ENCODE measurements around the gene PRSS50.

The PRSS50 gene

DNA sequence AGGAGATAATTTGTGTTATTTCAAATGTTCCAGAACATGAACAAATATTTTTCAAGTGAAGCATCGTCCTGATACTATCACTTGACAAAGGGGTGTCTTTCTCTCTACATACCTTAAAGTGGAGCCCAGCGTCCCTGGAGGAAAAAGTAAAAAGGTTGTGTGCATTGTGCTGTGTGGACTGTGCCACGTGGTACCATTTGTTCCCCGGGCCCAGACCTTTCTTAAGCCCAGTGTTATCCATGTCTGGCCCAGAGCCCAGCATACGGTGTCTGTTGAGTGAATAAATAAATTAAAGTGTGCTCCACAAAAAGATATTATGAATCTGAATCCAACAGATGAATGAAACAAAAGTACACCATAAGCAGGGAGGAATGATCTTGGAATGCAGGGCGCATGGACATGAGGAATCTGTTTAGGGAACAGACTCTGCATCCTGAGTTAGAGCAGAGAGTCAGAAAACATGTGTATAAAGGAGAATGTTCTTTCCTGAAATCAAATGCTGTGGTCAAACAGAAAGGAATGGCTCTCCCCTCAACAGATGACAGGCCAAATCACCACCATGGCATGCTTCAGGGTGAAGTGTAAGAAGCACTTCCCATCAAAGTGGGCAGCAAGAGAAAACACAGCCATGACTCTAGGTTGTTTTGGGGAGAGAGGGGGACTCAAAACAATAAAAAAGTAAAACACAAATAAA lies 8.1 kb upstream of the PRSS50 start:
- no peak for DNase-seq (ENCODE audit: low read depth in 2 of 2)

DNA sequence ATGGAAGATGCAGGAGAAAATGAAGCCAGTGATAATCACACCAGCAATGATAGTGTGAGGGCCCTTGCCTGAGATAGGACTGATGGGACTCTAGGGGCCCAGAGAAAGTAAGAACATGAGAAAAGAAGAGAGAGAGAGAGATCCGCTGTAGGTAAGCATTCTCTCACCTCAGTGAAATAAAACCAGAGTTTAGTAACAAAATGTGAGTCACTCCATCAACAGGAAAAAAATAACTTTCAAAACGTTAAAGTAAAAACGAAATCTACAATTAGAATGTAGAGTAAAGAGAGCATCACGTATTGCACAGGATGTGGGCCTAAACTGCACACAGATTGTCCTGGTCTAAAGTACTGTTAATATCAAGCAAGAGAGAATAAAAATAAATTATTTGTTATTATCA lies 6.8 kb upstream of the PRSS50 start:
- no peak for DNase-seq (ENCODE audit: low read depth in 2 of 2)

DNA sequence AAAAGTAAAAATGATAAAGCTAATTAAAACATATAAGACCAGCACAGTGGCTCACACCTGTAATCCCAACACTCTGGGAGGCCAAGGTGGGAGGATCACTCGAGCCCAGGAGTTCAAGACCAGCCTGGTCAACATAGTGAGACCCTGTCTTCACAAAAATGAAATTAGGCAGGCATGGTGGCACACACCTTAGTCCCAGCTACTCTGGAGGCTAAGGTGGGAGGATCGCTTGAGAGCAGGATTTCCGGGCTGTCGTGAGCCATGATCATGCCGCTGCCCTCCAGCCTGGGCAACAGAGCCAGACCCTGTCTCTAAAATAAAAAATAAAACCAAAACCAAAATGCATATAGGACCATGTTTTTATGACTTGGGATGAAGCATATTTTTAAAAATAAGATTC lies 4.8 kb upstream of the PRSS50 start:
- DNase-seq (ENCODE audit: low read depth in 2 of 2) = no peak

DNA sequence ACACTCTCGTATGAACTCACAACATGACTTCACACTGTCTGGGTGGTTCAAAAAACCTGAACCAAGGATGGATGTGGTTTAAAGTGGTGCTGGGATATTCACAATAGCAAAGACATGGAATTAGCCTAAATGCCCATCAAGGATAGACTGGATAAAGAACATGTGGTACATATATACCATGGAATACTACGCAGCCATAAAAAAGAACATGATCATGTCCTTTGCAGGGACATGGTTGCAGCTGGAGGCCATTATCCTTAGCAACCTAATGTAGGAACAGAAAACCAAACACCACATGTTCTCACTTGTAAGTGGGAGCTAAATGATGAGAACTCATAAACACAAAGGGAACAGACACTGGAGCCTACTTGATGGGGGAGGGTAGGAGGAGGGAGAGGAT lies 3.3 kb upstream of the PRSS50 start:
- DNase-seq (ENCODE audit: low read depth in 2 of 2) = no peak

DNA sequence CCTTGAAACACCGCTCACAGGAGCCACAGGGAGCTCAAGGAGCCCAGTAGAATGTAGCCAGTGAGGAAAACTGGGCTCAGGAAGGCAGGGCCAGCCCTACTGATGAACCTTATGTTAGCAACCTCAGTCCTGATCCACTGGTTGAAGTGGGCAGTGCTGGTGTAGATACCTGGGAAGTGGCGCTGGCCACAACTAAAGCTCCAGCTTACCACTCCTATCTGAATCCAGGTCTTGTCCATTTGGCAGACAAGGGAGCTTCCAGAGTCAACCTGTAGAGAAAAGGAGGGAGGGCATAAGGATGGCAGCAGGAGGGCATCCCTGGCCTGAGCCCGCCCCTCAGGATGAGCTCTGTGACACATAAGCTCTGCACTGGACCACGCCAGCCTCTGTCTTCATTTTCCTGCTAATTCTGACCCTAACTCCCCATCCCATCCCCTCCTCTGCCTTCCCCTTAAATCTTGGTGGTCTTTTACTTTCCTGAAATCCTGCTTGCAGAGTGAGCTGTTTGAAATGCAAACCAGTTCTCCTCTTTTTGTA lies 2.1 kb upstream of the PRSS50 start:
- DNase-seq (ENCODE audit: low read depth in 2 of 2) = no peak

DNA sequence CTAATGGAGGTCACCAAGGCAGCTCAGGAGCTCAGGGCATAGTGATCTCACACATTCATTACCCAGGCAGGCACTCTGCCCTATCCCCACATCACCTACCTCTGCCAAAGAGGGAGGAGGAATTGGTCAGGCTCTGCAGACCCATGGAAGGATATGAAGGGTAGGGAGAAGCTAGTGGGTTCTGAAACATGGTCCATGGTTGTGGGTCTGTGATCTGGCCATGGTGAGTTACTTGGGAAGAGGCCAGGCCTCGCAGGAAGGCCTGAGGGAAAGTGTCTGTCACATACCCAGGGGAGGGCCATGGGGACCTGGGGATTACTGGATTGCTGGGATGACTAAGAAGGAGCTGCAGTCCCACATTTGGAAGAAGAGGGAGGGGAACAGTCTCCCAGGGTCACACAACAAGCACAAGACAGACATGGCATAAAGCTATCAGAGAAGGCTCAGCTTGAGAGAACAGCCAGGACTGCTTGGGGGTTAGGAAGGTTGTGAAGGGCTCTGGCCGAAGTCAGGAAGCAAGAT lies 1.4 kb upstream of the PRSS50 start:
- no peak for DNase-seq (ENCODE audit: low read depth in 2 of 2)

DNA sequence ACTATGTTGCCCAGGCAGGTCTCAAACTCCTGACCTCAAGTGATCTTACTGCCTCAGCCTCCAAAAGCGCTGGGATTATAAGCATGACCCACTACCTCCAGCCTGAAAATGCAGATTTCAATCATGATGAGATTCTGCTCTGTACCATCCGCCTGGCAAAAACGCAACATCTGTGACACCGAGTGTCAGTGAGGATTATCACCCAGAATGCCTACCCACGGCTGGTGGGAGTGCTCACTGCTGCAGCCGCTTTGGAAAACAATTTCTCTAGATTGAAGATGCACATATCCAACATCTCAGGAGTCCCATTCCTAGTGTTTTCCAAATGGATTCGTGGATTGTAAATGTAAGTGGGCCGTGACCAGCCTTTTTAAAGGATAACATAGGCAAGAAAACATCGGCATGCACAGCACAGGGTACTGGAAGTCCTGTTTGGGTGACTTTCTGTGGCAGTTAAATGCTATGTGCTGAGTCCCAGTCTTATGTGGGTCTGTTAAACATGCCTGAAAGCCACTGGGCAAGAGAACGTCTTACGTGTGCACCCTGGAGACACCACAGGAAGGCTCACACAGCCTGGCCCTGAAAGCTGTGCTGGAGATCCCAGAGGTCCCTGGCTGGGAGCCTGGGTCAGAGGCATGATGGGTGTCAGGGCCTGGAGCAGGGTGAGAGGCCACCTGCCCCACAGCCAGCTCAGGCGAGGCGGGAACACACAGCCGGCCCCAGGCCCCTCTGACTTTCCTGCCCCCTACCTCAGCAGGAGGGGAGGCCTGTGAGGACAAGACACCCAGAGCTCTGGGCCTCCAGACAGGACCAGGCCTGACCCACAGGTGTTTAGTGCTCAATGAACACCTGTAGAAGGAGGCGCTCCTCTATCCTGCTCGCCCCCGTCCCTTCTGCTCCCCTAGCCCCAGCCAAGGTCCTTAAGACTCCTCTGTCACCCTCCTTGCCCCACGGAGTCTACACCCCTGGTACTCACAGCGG lies 918 bp downstream of the PRSS50 start:
- DNase-seq (ENCODE audit: low read depth in 2 of 2) = no peak

DNA sequence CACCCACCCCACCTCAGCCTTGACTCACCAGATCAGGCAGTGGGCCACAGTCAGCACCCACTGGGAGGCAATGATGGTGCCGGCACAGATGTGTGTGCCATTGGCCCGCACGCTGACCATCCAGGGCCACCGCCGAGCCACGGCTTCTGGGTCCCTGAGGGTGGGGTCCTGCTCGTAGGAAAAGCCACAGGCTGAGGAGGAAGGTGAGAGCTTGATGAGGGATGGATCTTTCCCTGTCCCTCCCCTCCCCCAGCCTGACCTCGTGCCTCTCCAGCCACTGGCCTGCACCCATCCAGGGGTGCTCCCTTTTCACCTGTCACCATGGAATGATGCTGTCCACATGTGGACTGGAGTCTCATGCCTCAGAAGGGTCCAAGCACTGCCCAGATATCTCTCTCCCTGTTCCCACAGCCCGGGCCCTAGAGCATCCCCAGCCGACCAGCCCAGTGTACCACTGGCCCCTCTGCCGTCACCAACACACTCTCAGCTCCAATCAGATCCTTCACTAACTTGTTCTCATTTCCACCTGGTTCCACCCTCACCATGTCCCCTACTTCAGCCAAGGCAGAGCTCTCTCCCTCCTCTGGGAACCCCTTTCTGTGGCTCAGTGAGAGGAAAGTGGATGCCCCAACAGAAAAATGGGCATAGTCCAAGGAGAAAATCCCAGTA lies 2.0 kb downstream of the PRSS50 start:
- no peak for DNase-seq (ENCODE audit: low read depth in 2 of 2)

DNA sequence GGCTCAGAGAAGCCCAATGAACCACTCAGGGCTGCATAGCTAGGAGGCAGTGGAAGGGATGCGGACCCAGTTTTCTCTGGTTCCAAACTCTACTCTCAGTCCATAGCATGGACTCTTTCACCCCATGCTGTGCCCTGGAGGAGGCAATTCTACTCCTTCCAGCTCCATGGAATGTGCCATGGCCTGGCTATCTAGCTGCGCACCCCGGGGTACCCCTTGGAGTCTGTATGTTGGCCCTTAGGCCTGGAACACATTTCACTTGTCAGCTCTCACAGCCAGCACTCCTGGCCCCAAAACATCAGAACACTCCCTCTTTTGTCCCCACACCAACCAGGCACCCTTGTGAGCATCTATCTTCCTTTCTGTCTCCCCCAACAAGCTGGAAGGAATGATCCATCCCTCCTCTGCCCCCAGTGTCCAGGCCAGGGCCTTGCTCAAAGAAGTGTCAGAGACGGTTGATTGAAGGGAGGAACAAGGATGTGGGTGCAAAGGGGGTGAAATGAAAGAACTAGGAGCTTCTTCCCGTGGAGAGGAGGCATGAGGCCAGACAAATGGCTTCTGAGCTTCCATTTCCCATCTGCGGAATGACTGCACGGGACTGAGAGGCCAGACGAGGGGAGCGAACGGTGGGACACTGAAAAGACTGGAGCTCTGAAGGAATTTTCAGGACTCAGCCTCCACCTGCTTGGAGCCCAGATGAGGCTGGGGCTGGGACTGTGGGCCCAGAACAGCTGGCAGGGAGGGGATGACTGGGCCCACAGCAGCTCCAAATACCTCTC lies 2.8 kb downstream of the PRSS50 start:
- DNase-seq (ENCODE audit: low read depth in 2 of 2) = no peak

DNA sequence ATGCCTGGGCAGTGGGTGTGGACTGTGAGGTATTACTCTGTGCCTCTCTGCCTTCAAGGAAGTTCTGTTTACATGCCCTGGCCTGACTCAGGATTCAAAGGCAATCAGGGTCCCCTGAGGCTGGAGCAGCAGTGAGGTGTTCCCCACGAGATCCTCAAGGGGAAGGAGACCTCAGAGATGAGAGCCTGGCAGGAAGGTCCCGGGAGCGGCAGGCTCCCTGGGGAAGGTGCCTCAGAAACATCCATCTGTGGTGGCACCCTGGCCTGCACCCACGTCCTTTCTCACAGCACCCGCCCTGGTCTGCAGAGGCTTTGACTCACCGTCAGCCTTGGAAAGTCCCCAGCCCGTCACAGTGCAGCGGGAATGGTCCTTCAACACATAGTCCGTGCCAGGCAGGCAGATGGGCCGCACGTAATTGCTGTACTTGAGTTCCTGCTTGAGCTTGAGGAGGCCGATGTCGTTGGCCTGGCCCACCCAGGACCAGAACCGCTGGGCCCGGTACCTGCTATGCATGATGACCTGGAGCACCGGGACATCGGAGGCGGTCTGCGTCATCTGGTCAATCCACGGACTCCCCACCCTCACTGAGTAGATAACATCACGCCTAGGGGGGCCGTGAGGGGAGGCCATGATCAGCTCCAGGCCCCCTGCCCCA lies 3.6 kb downstream of the PRSS50 start:
- DNase-seq (ENCODE audit: low read depth in 2 of 2) = peak; percentile 14 to 27

DNA sequence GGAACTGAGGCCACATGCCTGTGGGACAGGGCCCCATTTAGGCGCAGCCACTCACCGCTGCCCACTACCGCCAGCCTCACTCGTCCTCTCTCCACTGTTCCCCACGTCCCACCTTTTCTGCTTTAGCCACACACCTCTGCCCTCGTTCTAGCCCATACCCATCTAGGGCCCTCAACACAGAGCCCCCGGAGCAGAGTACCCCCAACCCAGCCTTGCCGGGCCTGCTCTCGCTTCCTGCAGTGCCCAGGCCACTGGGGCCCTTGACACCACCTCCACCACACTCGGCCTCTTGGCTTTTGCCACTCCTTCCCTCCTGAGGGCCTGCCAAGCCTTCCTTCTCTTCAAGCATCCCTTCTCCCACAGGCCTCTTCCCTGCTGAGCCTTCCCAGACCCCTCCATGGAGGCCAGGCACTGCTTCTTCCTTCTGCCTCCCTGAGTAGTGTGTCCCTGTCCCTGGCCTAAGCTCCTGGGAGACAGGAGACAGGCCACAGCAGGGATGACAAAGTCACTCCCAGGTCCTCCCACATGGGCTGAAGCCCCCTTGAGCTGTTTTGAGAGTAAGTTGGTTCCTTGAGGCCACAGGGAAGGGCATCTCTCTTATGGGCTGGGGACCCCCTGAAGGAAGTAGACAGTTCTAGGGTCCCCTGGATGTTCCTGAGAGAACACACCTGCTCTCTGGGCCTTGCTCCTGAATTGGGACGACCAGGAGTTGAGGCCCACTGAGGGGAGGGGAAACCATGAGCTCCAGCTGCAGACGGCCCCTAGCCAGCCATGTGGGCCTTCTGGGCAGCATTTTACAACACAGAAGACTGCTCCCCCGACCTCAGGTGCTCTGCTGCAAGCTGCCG lies 4.4 kb downstream of the PRSS50 start:
- DNase-seq (ENCODE audit: low read depth in 2 of 2) = no peak

DNA sequence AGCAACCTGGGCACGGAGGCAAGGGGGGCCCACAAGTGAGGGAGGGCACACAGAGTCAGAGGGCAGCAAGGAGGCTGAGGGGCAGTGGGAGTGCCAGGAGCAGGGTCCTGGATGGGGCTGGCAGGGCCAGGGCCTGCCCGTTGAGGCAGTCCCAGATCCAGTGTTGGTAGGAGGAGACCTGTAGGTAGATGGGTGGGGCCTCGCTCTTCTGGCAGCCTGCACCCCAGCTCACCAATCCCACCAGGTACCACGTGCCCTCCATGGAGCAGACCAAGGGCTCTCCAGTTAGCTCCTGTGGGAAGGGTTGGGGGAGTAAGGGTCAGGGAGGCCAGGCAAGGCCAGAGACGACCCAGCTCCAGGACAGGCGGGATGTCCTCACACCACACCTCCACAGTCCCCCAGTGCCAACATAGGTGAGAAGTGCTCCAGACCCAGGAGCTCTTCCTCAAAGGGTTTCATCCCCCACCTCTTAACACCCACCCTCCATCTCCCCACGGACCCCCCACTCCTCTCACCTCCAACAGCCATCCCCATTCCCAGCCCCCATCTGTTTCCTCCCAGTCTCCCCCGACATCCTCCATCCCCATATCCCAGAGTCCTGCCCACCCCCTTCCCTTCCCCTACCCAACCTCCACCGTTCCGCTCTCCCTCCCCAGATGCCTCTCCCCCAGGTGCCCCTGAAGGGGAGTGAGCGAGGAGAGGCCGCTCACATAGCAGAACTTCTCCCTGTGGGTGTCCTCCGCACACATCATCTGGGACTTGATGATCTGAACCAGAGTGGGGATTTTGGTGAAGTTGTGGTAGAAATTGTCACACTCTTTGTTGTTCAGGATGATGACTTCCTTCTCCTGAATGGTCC lies 5.2 kb downstream of the PRSS50 start:
- DNase-seq (ENCODE audit: low read depth in 2 of 2) = no peak

DNA sequence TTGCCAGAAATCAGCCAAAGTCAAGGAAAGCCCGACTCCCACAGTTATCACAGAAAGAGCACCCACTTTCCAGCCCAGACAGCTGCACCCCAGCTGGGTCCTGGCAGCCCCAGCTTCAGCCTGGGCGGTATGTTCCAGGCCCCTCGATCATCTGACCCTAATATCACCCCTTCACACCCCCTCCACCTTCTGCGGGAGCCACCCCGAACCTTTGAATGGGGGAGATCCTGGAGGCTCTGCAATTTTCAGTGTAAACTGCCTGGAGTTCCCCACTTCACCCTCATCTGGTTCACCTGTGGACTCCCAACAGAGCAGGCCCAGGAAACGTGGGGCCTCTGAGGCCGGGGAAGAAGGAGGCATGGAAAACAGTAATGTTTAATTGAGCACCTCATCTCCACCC lies 5.9 kb downstream of the PRSS50 start:
- no peak for DNase-seq (ENCODE audit: low read depth in 2 of 2)

DNA sequence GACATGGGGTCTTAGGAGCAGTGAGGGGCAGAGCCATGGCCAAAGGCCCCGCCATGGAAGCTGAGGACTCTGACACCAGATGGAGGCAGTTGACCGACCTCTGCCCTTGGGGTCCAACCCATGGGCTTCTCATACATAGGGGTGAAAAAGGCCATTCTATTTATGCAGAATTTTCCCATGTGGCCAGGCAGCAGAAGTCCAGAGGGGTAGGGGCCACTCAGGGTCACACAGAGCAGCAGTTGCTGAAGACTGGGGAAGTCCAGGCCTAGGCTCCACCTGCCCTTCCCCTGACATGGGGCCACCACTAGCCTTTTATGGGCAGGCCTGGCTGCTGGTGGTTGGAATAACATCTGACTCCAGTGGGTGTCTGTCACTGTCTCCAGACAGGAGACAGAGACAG lies 6.4 kb downstream of the PRSS50 start:
- no peak for DNase-seq (ENCODE audit: low read depth in 2 of 2)

DNA sequence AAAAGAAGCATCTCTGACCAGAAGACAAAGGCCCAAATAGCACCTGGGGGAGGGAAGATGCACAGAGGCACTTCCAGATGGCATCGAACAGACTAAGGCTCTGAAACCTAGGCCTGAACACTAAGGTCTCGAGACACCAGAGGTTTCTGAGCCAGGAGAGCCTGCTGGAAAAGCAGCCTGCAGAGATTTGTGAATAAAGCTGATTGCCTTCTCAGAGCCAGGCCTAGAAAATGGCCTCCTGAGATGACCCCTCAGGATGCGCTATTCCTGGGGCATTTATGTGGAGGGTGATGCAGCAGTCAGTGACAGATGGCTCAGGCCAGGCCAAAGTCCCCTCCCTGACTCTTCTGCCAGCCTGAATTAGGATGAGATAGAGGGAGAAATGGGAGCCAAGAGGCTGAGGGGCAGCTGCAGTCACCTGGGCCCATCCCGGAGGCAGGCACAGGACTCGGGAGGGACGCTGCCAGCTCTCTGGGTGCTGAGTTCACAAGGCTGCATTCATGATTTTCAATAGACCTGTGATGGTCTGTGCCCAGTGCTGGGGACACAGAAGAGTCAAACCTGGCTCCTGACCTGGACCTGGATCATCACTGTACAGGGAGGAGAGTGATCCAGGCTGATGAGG lies 6.9 kb downstream of the PRSS50 start:
- no peak for DNase-seq (ENCODE audit: low read depth in 2 of 2)

DNA sequence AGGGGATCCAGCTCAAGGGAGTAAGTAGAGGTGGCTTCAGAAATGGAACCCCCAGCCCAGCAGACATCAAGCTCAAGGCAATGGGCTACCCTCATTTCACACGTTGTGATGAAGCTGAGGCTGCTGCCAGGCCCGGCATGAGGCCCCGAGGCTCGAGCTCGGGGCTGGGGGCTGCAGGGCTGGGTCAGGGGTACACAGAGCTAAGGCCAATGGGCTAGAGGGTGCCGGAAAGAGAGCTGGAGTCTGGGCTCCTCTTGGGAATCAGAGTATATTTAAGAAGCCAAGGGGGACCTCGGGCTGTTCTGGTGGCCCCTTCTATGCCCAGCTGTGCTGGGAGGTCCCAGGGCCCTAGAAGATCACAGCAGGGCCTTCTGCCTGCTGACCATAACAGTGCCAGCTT lies 7.4 kb downstream of the PRSS50 start:
- DNase-seq (ENCODE audit: low read depth in 2 of 2) = no peak

DNA sequence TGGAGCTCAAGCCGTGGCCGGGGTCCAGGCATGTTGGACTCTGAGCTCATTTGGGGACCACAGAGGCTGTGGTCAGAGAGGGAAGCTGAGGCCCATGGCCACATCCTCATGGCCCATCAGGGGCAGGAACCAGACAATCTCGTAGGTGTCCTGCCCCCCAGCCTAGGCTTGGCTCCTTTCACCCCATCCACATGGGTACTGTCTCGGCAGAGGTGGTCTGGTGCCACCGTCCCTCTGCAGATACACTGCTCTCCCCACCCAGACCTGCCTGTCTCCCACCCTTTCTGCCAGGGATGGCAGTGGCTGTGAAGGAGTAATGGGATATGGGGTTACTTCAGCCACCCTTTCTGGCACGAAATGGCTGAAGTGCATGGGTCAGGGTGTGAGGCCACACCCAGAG lies 7.9 kb downstream of the PRSS50 start:
- DNase-seq (ENCODE audit: low read depth in 2 of 2) = no peak

DNA sequence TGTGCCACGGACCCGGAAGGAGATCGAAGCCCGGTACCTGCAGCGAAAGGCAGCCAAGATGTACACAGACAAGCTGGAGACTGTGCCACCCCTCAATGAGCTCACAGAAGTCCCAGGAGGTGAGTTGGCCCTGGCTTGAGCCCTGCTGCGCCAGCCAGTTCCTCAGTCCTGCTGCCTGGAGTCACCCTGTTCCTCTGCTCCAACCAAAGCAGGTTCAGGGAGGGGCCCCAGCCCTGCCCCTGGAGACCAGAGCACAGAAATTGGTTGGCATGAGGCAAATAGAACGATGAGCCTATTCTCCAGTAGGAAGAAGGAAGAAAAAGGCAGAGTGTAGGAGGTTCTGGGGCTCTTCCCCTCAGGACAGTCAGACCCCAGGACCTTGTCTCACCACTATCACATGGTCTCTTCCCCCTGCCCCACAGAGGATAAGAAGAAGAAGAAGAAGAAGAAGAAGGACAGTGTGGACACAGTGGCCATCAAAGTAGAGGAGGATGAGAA lies 8.5 kb downstream of the PRSS50 start:
- DNase-seq (ENCODE audit: low read depth in 2 of 2) = no peak
